Activated naive CD8-positive, alpha-beta T cell treated with anti-CD3 and anti-CD28 coated beads, Interleukin-2, amount 50 U/mL, for 24 hours (primary cell): ENCODE data around the gene MMP7.

Experiments
- ATAC-seq: fragments of 150-1000 bp; cut with Tn5 transposase; one replicate; pipeline ENCODE4 v1.10.0; 2021
- DNase-seq: peaks from one replicate; pipeline ENCODE4 v3.0.0; 2021
- H3K27ac Mint-ChIP-seq: one replicate; pipeline ENCODE4 v1.8.0; 2021; ENCODE audit warnings: mild to moderate bottlenecking, mixed read lengths
- H3K27me3 Mint-ChIP-seq: one replicate; pipeline ENCODE4 v1.8.0; 2021; ENCODE audit warnings: mixed read lengths
- H3K36me3 Mint-ChIP-seq: one replicate; pipeline ENCODE4 v1.8.0; 2021; ENCODE audit warnings: low read depth, mixed read lengths
- H3K4me1 Mint-ChIP-seq: one replicate; pipeline ENCODE4 v1.8.0; 2021; ENCODE audit warnings: mixed read lengths
- H3K4me3 Mint-ChIP-seq: one replicate; pipeline ENCODE4 v1.8.0; 2021; ENCODE audit warnings: mild to moderate bottlenecking, moderate library complexity, mixed read lengths
- H3K9me3 Mint-ChIP-seq: one replicate; pipeline ENCODE4 v1.8.0; 2021; ENCODE audit warnings: mixed read lengths

Gene MMP7

DNA sequence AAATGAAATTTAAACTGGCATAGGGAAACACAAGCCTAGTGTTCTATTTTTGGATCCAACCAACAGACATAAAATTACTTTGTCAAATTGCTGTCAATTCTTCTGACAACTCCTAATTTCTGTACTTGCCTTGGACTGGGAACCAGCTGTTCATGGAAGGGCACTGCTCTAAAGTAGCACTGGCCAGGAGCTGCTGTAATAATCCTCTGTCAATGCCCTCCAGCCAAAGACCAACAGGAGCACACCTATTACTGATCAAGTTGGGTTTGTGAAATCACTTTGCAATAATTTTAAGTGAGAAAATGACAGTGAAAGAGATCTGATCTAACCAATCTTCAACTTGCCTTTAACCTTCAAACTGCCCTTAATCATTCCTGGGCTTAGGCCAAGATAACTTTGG, 59.1 kb downstream of the MMP7 start:
- Mint-ChIP-seq H3K36me3 (no peaks in the 10 kb centered on the region), H3K4me3 (no peak overlapping the region), H3K27me3 (no peaks in the 10 kb centered on the region), H3K4me1 (peaks cover 92% of the 10 kb centered on the region), H3K27ac (no peak overlapping the region), H3K9me3 (no peaks in the 10 kb centered on the region)
- ATAC-seq: no peak
- no peak for DNase-seq
